ENCODE measurements around the gene PKN1. TPM values are rescaled to one million over a fixed set of nuclear protein-coding genes. Genes with fewer than 3 reads are reported as not detected.

Gene PKN1
- total RNA-seq, 2 donors from 2014 or later = 103 to 141 TPM

- WGBS, 2 experiments (ENCODE audit: insufficient coverage in 1 of 2, insufficient read length in 1 of 2) = 88 to 95% methylated on average over 3 to 12 of the region's 12 CpGs
- Mint-ChIP-seq H3K4me3 (no peak overlapping the region), H3K27ac (no peak overlapping the region), H3K9me3 (no peaks in the 10 kb centered on the region), H3K36me3 (ENCODE audit: low read depth) (peaks cover 53% of the 10 kb centered on the region), H3K27me3 (ENCODE audit: insufficient read depth) (no peaks in the 10 kb centered on the region), H3K4me1 (no peaks in the 10 kb centered on the region)
- Histone ChIP-seq H3K36me3 (ENCODE audit: control insufficient read depth, insufficient read depth, low read length) (peaks cover 40% of the 10 kb centered on the region), H3K4me1 (ENCODE audit: control insufficient read depth, insufficient read depth, low read length) (no peaks in the 10 kb centered on the region), H3K27me3 (ENCODE audit: control insufficient read depth, insufficient read depth, low read length, poor library complexity, severe bottlenecking) (no peaks in the 10 kb centered on the region), H3K4me3 (ENCODE audit: low read length) (no peak overlapping the region), H3K27ac (ENCODE audit: low read depth, low read length) (no peak overlapping the region), H3K9me3 (ENCODE audit: control insufficient read depth, low read length) (no peaks in the 10 kb centered on the region), H3K9ac (ENCODE audit: extremely low read depth, low read length, poor library complexity, severe bottlenecking) (no peak overlapping the region)
- TF ChIP-seq, protein P1, sequence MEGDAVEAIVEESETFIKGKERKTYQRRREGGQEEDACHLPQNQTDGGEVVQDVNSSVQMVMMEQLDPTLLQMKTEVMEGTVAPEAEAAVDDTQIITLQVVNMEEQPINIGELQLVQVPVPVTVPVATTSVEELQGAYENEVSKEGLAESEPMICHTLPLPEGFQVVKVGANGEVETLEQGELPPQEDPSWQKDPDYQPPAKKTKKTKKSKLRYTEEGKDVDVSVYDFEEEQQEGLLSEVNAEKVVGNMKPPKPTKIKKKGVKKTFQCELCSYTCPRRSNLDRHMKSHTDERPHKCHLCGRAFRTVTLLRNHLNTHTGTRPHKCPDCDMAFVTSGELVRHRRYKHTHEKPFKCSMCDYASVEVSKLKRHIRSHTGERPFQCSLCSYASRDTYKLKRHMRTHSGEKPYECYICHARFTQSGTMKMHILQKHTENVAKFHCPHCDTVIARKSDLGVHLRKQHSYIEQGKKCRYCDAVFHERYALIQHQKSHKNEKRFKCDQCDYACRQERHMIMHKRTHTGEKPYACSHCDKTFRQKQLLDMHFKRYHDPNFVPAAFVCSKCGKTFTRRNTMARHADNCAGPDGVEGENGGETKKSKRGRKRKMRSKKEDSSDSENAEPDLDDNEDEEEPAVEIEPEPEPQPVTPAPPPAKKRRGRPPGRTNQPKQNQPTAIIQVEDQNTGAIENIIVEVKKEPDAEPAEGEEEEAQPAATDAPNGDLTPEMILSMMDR (conservative IDR thresholded peaks at IDR 0.05) = no peak
- no peak for DNase-seq
These were observed 34.3 kb downstream of the PKN1 start for GRCh38 chr19:14467391-14467790.

DNA sequence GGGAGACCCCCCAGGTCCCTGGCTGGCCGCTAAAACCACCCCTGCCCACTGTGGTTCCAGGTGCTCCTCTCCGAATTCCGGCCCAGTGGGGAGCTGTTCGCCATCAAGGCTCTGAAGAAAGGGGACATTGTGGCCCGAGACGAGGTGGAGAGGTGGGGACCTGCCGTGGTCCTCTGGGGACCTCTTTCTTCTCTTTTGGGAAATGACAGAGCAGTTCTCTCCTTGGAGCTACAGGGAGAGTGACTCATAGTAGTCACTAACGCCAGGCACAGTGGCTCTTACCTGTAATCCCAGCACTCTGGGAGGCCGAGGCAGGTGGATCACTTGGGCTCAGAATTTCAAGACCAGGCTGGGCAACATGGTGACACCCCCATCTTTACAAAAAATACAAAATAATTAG, 34.7 kb downstream of the PKN1 start:
- Mint-ChIP-seq H3K36me3 (ENCODE audit: low read depth) (peaks cover 48% of the 10 kb centered on the region), H3K27ac (no peak overlapping the region)
- WGBS, 2 experiments (ENCODE audit: insufficient coverage in 1 of 2, insufficient read length in 1 of 2) = 86 to 90% methylated on average over 4 to 9 of the region's 9 CpGs

DNA sequence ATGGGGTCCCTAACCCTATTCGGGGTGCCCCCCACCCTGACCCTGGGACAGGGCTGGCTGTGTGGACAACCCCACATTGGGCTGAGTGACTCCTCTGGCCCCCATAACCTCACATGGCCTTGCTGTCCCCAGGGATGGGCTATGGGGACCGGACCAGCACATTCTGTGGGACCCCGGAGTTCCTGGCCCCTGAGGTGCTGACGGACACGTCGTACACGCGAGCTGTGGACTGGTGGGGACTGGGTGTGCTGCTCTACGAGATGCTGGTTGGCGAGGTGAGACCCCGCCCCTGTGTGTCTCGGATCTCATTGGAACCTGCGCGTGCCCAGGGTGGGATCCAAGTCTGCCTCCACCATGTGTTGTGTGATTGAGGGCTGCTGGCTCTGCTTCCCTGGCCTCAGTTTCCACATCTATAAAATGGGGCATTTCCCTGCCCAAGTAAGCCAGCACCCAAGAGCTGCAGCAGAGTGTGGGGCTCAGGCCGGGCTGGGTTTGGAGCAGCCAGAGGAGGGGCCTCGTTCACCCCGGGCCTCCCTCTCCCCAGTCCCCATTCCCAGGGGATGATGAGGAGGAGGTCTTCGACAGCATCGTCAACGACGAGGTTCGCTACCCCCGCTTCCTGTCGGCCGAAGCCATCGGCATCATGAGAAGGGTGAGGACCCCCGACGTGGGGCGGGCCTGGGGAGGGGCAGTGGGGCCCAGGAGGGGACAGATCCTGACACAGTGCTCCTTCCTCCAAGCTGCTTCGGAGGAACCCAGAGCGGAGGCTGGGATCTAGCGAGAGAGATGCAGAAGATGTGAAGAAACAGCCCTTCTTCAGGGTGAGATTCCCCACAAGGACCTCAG, 37.1 kb downstream of the PKN1 start:
- Mint-ChIP-seq H3K4me1 (no peaks in the 10 kb centered on the region), H3K36me3 (ENCODE audit: low read depth) (peaks cover 31% of the 10 kb centered on the region), H3K27ac (no peak overlapping the region), H3K27me3 (ENCODE audit: insufficient read depth) (peaks cover 14% of the 10 kb centered on the region), H3K4me3 (no peak overlapping the region), H3K9me3 (no peaks in the 10 kb centered on the region)
- no peak overlapping the region for H3K27ac ChIP-seq (ENCODE audit: low read depth, low read length)
- 95 to 96% methylated on average over 17 to 32 of the region's 32 CpGs for WGBS, 2 experiments (ENCODE audit: insufficient coverage in 1 of 2, insufficient read length in 1 of 2)
- H3K36me3 ChIP-seq (ENCODE audit: control insufficient read depth, insufficient read depth, low read length) = peaks cover 28% of the 10 kb centered on the region
- H3K9me3 ChIP-seq (ENCODE audit: control insufficient read depth, low read length) = no peaks in the 10 kb centered on the region
- H3K9ac ChIP-seq (ENCODE audit: extremely low read depth, low read length, poor library complexity, severe bottlenecking) = no peak overlapping the region
- no peaks in the 10 kb centered on the region for H3K27me3 ChIP-seq (ENCODE audit: control insufficient read depth, insufficient read depth, low read length, poor library complexity, severe bottlenecking)
- no peak for DNase-seq
- H3K4me1 ChIP-seq (ENCODE audit: control insufficient read depth, insufficient read depth, low read length) = no peaks in the 10 kb centered on the region
- TF ChIP-seq, protein P1 (conservative IDR thresholded peaks at IDR 0.05) = no peak
- no peak overlapping the region for H3K4me3 ChIP-seq (ENCODE audit: low read length)

More for the DNA sequence above, 34.7 kb downstream of the PKN1 start:
- DNase-seq = peak; percentile 62
- Histone ChIP-seq H3K9ac (ENCODE audit: extremely low read depth, low read length, poor library complexity, severe bottlenecking) (no peak overlapping the region), H3K27ac (ENCODE audit: low read depth, low read length) (no peak overlapping the region), H3K27me3 (ENCODE audit: control insufficient read depth, insufficient read depth, low read length, poor library complexity, severe bottlenecking) (no peaks in the 10 kb centered on the region), H3K9me3 (ENCODE audit: control insufficient read depth, low read length) (no peaks in the 10 kb centered on the region), H3K4me1 (ENCODE audit: control insufficient read depth, insufficient read depth, low read length) (no peaks in the 10 kb centered on the region), H3K4me3 (ENCODE audit: low read length) (no peak overlapping the region), H3K36me3 (ENCODE audit: control insufficient read depth, insufficient read depth, low read length) (peaks cover 40% of the 10 kb centered on the region)
- Mint-ChIP-seq H3K9me3 (no peaks in the 10 kb centered on the region), H3K27me3 (ENCODE audit: insufficient read depth) (peaks cover under 1% of the 10 kb centered on the region), H3K4me3 (no peak overlapping the region), H3K4me1 (no peaks in the 10 kb centered on the region)
- TF ChIP-seq, protein P1 (conservative IDR thresholded peaks at IDR 0.05) = peak; percentile 35
